Tibial nerve (tissue), 3 donors: ENCODE results near the gene ASTN1.

Source experiments
- CTCF ChIP-seq, 5 experiments: fragments of 200-600 bp in 3 of 5; fragments of 450-650 bp in 2 of 5; sonication (generic) in 3 of 5; IDR thresholded peaks; one replicate each; pipeline ENCODE4 v1.5.1; 2016 to 2019; ENCODE audit warnings: antibody characterized with exemption in 5 of 5, mild to moderate bottlenecking in 3 of 5, moderate library complexity in 2 of 5
- POLR2A ChIP-seq, 2 donors: fragments of 450-650 bp; IDR thresholded peaks; one replicate each; pipeline ENCODE4 v1.6.1; 2017; ENCODE audit warnings: antibody characterized with exemption in 2 of 2, mild to moderate bottlenecking in 2 of 2, moderate library complexity in 2 of 2

GRCh38 chr1:176932114-176933104, 232.1 kb downstream of the ASTN1 start:
- no peak for TF ChIP-seq POLR2A (IDR thresholded peaks at IDR 0.05)
- TF ChIP-seq CTCF (IDR thresholded peaks at IDR 0.05): no peak
